Smooth muscle cell (in vitro differentiated cells): ENCODE data around the gene KRT77. TPM values are rescaled to one million over a fixed set of nuclear protein-coding genes. Genes with fewer than 3 reads are reported as not detected.

ENCODE experiments used
- DNase-seq: peaks from one replicate; lab custom pipeline; 2025; ENCODE audit not compliant: unreplicated experiment; lab: John Stamatoyannopoulos, UW
- H2AFZ ChIP-seq: fragments of 200-600 bp; sonication (generic); 2 replicates; pipeline ENCODE4 v1.6.0; 2016; ENCODE audit warnings: antibody characterized with exemption, low read depth, mild to moderate bottlenecking
- H3F3A ChIP-seq: fragments of 200-600 bp; sonication (generic); 2 replicates; pipeline ENCODE4 v1.6.0; 2017; ENCODE audit warnings: antibody characterized with exemption, low read depth
- H3K27ac ChIP-seq: fragments of 200-600 bp; sonication (generic); 2 replicates; pipeline ENCODE4 v1.5.1; 2016; ENCODE audit warnings: low read depth, mild to moderate bottlenecking
- H3K27me3 ChIP-seq: fragments of 200-600 bp; sonication (generic); 2 replicates; pipeline ENCODE4 v1.6.1; 2016; ENCODE audit warnings: low read depth, mild to moderate bottlenecking
- H3K36me3 ChIP-seq: fragments of 200-600 bp; sonication (generic); 2 replicates; pipeline ENCODE4 v1.5.1; 2016; ENCODE audit warnings: low read depth
- H3K4me1 ChIP-seq: fragments of 200-600 bp; sonication (generic); 2 replicates; pipeline ENCODE4 v1.5.1; 2016; ENCODE audit warnings: low read depth
- H3K4me2 ChIP-seq: fragments of 200-600 bp; sonication (generic); 2 replicates; pipeline ENCODE4 v1.6.0; 2016; ENCODE audit warnings: mild to moderate bottlenecking
- H3K4me3 ChIP-seq: fragments of 200-600 bp; sonication (generic); 2 replicates; pipeline ENCODE4 v1.5.1; 2016; ENCODE audit warnings: mild to moderate bottlenecking
- H3K79me2 ChIP-seq: fragments of 200-600 bp; sonication (generic); 2 replicates; pipeline ENCODE4 v1.6.0; 2016; ENCODE audit warnings: low read depth, mild to moderate bottlenecking
- H3K9ac ChIP-seq: fragments of 200-600 bp; sonication (generic); 2 replicates; pipeline ENCODE4 v1.6.0; 2016; ENCODE audit warnings: low read depth
- H3K9me3 ChIP-seq: fragments of 200-600 bp; sonication (generic); replicated peaks from 2 replicates; pipeline ENCODE4 v1.5.1; 2016; ENCODE audit warnings: low read depth
- H4K20me1 ChIP-seq: fragments of 200-600 bp; sonication (generic); 2 replicates; pipeline ENCODE4 v1.6.0; 2016; ENCODE audit warnings: low read depth
- CTCF ChIP-seq: fragments of 200-600 bp; sonication (generic); IDR thresholded peaks from 2 replicates; pipeline ENCODE4 v1.5.1; 2017; ENCODE audit warnings: borderline replicate concordance, mild to moderate bottlenecking, antibody characterized with exemption; ENCODE audit not compliant: insufficient read depth, poor library complexity, severe bottlenecking
- WGBS: methylation state at CpG from one replicate; pipeline ENCODE4 v1.1.7; 2016; ENCODE audit warnings: low lambda C conversion rate; 5-methylcytosine and 5-hydroxymethylcytosine counted together
- polyA plus RNA-seq: library from polyadenylated mRNA; unstranded; fragments of >200 nt; fragmentation: Nextera tagmentation; extraction: Ambion mirVana; gene quantifications from 2 replicates; pipeline ENCODE4 v1.2.1, GENCODE V29; 2016
- total RNA-seq: library from RNA; depleted of rRNA; stranded (reverse); fragments of >200 nt; gene quantifications from 2 replicates; pipeline ENCODE4 v1.2.3, GENCODE V29; 2014

Gene KRT77
- total and polyA plus RNA-seq, 2 experiments from 2014 or later, result 3.8 TPM; not detected in 1

GRCh38 chr12:52689936-52690335, 13.4 kb downstream of the KRT77 start:
- Histone ChIP-seq H3K9ac (no peak overlapping the region), H3K4me3 (no peak overlapping the region), H3K36me3 (no peaks in the 10 kb centered on the region), H3K9me3 (no peaks in the 10 kb centered on the region), H3K4me1 (no peaks in the 10 kb centered on the region), H4K20me1 (no peaks in the 10 kb centered on the region), H3K79me2 (no peaks in the 10 kb centered on the region), H3K27me3 (peaks cover 93% of the 10 kb centered on the region), H3F3A (no peaks in the 10 kb centered on the region), H3K27ac (no peak overlapping the region), H3K4me2 (no peak overlapping the region), H2AFZ (no peak overlapping the region)
- no peak for TF ChIP-seq CTCF
- no peak for DNase-seq
- WGBS, result 60% methylated on average over 1 of the region's 1 CpG

GRCh38 chr12:52689239-52689638, 14.1 kb downstream of the KRT77 start:
- no peak for DNase-seq
- no peak for TF ChIP-seq CTCF
- Histone ChIP-seq H3K36me3 (no peaks in the 10 kb centered on the region), H3F3A (no peaks in the 10 kb centered on the region), H3K79me2 (no peaks in the 10 kb centered on the region), H2AFZ (no peak overlapping the region), H3K27ac (no peak overlapping the region), H3K9me3 (no peaks in the 10 kb centered on the region), H3K27me3 (peaks cover 92% of the 10 kb centered on the region), H3K9ac (no peak overlapping the region), H3K4me1 (no peaks in the 10 kb centered on the region), H3K4me3 (no peak overlapping the region), H3K4me2 (no peak overlapping the region), H4K20me1 (no peaks in the 10 kb centered on the region)

- Histone ChIP-seq H3K27ac (no peak overlapping the region), H3K4me3 (no peak overlapping the region), H3K4me1 (no peaks in the 10 kb centered on the region), H3K4me2 (no peak overlapping the region), H4K20me1 (no peaks in the 10 kb centered on the region), H3K36me3 (no peaks in the 10 kb centered on the region), H3K79me2 (no peaks in the 10 kb centered on the region), H2AFZ (no peak overlapping the region), H3K9me3 (no peaks in the 10 kb centered on the region), H3K27me3 (peaks cover 91% of the 10 kb centered on the region), H3F3A (no peaks in the 10 kb centered on the region), H3K9ac (no peak overlapping the region)
- 80% methylated on average over 2 of the region's 2 CpGs for WGBS
- DNase-seq, result no peak
- TF ChIP-seq CTCF, result no peak
These were observed 14.8 kb downstream of the KRT77 start for GRCh38 chr12:52688481-52688880.

GRCh38 chr12:52687497-52688385, 15.6 kb downstream of the KRT77 start:
- Histone ChIP-seq H4K20me1 (no peaks in the 10 kb centered on the region), H3K4me2 (no peak overlapping the region), H3K36me3 (no peaks in the 10 kb centered on the region), H3K79me2 (no peaks in the 10 kb centered on the region), H3K4me1 (no peaks in the 10 kb centered on the region), H3K27ac (no peak overlapping the region), H3K4me3 (no peak overlapping the region), H3K27me3 (peaks cover 84% of the 10 kb centered on the region), H3K9ac (no peak overlapping the region), H3K9me3 (no peaks in the 10 kb centered on the region), H2AFZ (no peak overlapping the region), H3F3A (no peaks in the 10 kb centered on the region)
- no peak for DNase-seq
- 76% methylated on average over 8 of the region's 8 CpGs for WGBS
- no peak for TF ChIP-seq CTCF
